ENCODE results near the gene TM9SF4.
"Not testable (repeated sequence)": the region's sequence is repeated elsewhere in the genome, so short reads cannot be mapped to it uniquely, and the experiment has no call there.

TM9SF4 gene

DNA sequence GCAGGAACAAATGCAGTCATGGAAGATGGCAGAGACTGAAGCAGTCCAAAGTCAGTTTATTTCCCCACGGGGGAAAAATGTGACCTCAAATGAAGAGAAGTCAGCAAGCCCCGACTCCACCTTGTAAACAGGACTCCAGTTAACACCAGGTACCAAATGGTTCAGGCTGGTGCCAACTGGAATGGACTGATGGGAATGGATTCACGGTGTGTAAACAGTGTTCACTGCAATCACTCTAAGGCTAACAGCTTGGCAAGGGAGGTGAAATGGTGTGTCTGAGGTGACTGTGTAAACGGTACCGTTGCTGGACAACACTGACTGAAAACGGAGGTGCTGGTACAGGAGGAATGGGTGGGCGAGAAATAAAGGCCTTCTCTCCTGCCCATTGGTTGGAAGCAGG is 86.1 kb downstream of the TM9SF4 start:
- TF ChIP-seq ZBTB17 (tag by site-specific recombination; IDR thresholded peaks at IDR 0.05) (no peak), ZNF560 (tag by site-specific recombination; IDR thresholded peaks at IDR 0.05; ENCODE audit: borderline replicate concordance) (no peak), ZNF510 (tag by site-specific recombination; IDR thresholded peaks at IDR 0.05; ENCODE audit: insufficient replicate concordance) (no peak), SP2 (tag by site-specific recombination; IDR thresholded peaks at IDR 0.05) (no peak), ZNF184 (tag by site-specific recombination; IDR thresholded peaks at IDR 0.05) (no peak), ZNF48 (tag by site-specific recombination; IDR thresholded peaks at IDR 0.05) (no peak), ZFHX2 (tag by site-specific recombination; conservative IDR thresholded peaks at IDR 0.05) (no peak), ZNF529 (tag by site-specific recombination; IDR thresholded peaks at IDR 0.05; ENCODE audit: insufficient replicate concordance) (no peak), TCF7L2 (IDR thresholded peaks at IDR 0.05; ENCODE audit: borderline replicate concordance, low read depth, low read length) (no peak), ZNF223 (tag by site-specific recombination; IDR thresholded peaks at IDR 0.05) (no peak), ZNF623 (tag by site-specific recombination; IDR thresholded peaks at IDR 0.05) (no peak), ZNF350 (tag by site-specific recombination; IDR thresholded peaks at IDR 0.05) (no peak), ZFP69B (tag by site-specific recombination; IDR thresholded peaks at IDR 0.05) (no peak)
- TF ChIP-seq, protein P1, sequence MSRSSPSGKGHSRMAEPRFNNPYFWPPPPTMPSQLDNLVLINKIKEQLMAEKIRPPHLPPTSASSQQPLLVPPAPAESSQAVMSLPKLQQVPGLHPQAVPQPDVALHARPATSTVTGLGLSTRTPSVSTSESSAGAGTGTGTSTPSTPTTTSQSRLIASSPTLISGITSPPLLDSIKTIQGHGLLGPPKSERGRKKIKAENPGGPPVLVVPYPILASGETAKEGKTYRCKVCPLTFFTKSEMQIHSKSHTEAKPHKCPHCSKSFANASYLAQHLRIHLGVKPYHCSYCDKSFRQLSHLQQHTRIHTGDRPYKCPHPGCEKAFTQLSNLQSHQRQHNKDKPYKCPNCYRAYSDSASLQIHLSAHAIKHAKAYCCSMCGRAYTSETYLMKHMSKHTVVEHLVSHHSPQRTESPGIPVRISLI (tag by site-specific recombination; IDR thresholded peaks at IDR 0.05), result no peak
- TF ChIP-seq, protein P2, sequence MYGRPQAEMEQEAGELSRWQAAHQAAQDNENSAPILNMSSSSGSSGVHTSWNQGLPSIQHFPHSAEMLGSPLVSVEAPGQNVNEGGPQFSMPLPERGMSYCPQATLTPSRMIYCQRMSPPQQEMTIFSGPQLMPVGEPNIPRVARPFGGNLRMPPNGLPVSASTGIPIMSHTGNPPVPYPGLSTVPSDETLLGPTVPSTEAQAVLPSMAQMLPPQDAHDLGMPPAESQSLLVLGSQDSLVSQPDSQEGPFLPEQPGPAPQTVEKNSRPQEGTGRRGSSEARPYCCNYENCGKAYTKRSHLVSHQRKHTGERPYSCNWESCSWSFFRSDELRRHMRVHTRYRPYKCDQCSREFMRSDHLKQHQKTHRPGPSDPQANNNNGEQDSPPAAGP (tag by site-specific recombination; IDR thresholded peaks at IDR 0.05), result no peak
- TF ChIP-seq, protein P3, sequence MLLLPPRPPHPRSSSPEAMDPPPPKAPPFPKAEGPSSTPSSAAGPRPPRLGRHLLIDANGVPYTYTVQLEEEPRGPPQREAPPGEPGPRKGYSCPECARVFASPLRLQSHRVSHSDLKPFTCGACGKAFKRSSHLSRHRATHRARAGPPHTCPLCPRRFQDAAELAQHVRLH (tag by site-specific recombination; IDR thresholded peaks at IDR 0.05), result no peak
- TF ChIP-seq, protein P4, sequence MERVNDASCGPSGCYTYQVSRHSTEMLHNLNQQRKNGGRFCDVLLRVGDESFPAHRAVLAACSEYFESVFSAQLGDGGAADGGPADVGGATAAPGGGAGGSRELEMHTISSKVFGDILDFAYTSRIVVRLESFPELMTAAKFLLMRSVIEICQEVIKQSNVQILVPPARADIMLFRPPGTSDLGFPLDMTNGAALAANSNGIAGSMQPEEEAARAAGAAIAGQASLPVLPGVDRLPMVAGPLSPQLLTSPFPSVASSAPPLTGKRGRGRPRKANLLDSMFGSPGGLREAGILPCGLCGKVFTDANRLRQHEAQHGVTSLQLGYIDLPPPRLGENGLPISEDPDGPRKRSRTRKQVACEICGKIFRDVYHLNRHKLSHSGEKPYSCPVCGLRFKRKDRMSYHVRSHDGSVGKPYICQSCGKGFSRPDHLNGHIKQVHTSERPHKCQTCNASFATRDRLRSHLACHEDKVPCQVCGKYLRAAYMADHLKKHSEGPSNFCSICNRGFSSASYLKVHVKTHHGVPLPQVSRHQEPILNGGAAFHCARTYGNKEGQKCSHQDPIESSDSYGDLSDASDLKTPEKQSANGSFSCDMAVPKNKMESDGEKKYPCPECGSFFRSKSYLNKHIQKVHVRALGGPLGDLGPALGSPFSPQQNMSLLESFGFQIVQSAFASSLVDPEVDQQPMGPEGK (tag by site-specific recombination; IDR thresholded peaks at IDR 0.05), result no peak
- TF ChIP-seq, protein P5, sequence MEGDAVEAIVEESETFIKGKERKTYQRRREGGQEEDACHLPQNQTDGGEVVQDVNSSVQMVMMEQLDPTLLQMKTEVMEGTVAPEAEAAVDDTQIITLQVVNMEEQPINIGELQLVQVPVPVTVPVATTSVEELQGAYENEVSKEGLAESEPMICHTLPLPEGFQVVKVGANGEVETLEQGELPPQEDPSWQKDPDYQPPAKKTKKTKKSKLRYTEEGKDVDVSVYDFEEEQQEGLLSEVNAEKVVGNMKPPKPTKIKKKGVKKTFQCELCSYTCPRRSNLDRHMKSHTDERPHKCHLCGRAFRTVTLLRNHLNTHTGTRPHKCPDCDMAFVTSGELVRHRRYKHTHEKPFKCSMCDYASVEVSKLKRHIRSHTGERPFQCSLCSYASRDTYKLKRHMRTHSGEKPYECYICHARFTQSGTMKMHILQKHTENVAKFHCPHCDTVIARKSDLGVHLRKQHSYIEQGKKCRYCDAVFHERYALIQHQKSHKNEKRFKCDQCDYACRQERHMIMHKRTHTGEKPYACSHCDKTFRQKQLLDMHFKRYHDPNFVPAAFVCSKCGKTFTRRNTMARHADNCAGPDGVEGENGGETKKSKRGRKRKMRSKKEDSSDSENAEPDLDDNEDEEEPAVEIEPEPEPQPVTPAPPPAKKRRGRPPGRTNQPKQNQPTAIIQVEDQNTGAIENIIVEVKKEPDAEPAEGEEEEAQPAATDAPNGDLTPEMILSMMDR (tag by site-specific recombination; IDR thresholded peaks at IDR 0.05), result no peak
- H3K4me1 ChIP-seq (ENCODE audit: control insufficient read depth, insufficient read depth, low read length), result no peaks in the 10 kb centered on the region
- no peaks in the 10 kb centered on the region for H3K9me3 ChIP-seq (ENCODE audit: control insufficient read depth, insufficient read depth, low read depth, low read length)
- H3K36me3 ChIP-seq (ENCODE audit: control insufficient read depth in 2 of 2, insufficient read depth in 1 of 2, low read length in 2 of 2), result peaks cover 20 to 90% of the 10 kb centered on the region in 2 experiments
- CTCF ChIA-PET, result no interaction called here
- no peak overlapping the region for H3K27ac ChIP-seq (ENCODE audit: extremely low read depth, low read depth, low read length)
- POLR2A ChIA-PET, result interaction anchor here (0.6 kb wide), 1 partner anchor 156 kb away, joined by 5 read pairs; no protein-coding TSS in a partner anchor
- no peak overlapping the region for H3K4me3 ChIP-seq (ENCODE audit: low read depth, low read length)

DNA sequence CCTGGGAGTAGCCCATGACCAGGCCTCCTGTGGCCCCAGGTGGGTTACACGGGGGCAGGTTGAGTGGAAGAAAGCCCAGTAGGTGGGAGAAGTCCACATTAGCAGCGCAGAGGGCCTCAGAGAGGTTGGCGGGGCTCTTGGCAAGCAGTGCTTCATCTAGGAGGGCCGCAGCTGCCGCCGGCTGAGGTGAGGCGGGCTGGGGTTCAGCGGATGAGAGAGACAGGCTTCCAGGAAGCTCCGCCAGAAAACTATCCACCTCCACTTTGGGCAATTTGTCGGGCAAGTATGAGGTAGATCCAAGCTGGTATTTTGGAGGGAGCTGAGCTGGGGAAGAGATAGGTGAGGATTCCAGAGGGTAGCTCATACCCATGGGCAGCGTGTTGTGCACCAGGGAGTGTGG is 87.1 kb downstream of the TM9SF4 start:
- H3K4me1 ChIP-seq (ENCODE audit: control insufficient read depth, insufficient read depth, low read length); POLR2A ChIA-PET; H3K4me3 ChIP-seq (ENCODE audit: low read depth, low read length); H3K27ac ChIP-seq (ENCODE audit: extremely low read depth, low read depth, low read length); CTCF ChIA-PET; H3K9me3 ChIP-seq (ENCODE audit: control insufficient read depth, insufficient read depth, low read depth, low read length): not testable (repeated sequence)
- peaks cover 30 to 90% of the 10 kb centered on the region in 2 experiments for H3K36me3 ChIP-seq (ENCODE audit: control insufficient read depth in 2 of 2, insufficient read depth in 1 of 2, low read length in 2 of 2)

DNA sequence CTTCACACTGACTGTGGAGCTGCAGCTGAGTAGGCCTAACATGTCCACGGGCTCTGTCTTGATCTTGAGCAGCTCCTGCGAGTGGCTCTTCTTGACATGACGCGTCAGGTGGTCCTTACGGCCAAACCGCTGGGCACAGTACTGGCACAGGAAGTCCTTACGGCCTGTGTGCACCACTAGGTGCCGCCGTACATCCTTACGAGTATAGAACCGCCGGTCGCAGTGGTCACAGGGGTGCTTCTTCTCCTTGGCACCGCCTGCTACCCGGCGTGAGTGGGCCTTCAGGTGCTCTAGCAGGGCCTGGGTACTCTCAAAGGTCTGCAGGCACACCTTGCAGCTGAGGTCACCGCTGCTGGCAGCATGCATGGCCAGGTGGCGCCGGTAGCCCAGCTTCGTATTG is 87.6 kb downstream of the TM9SF4 start:
- POLR2A ChIA-PET; H3K27ac ChIP-seq (ENCODE audit: extremely low read depth, low read depth, low read length); CTCF ChIA-PET; H3K4me1 ChIP-seq (ENCODE audit: control insufficient read depth, insufficient read depth, low read length); H3K4me3 ChIP-seq (ENCODE audit: low read depth, low read length); H3K9me3 ChIP-seq (ENCODE audit: control insufficient read depth, insufficient read depth, low read depth, low read length): not testable (repeated sequence)
- peaks cover 30 to 90% of the 10 kb centered on the region in 2 experiments for H3K36me3 ChIP-seq (ENCODE audit: control insufficient read depth in 2 of 2, insufficient read depth in 1 of 2, low read length in 2 of 2)
